PC-9 (cell line): ENCODE data around the gene CCL27. TPM values are rescaled to one million over a fixed set of nuclear protein-coding genes. Genes with fewer than 3 reads are reported as not detected.

Source experiments
- BruUV-seq: library from RNA; stranded (reverse); fragments of 400-500 nt; replicated peaks from 2 replicates; lab custom pipeline; 2021; lab: Mats Ljungman, UMichigan
- CTCF ChIA-PET: fragments of 300-600 bp; sonication (Branson Sonifier 250); formaldehyde crosslinking; loops from one replicate; lab custom pipeline; 2022; ENCODE audit warnings: antibody characterized with exemption; lab: Charles Lee
- POLR2A ChIA-PET: fragments of 300-600 bp; sonication (Branson Sonifier 250); formaldehyde crosslinking; loops from one replicate; lab custom pipeline; 2022; ENCODE audit warnings: antibody characterized with exemption; ENCODE audit not compliant: unreplicated experiment; lab: Charles Lee
- DNase-seq, 2 experiments: peaks; one replicate each; pipeline versions ENCODE4 v3.0.0 to v3.0.0-alpha.2; 2015 to 2022; ENCODE audit warnings: mixed read lengths in 1 of 2
- H2AFZ ChIP-seq: fragments of 200-600 bp; sonication (generic); 2 replicates; pipeline ENCODE4 v1.8.1; 2017; ENCODE audit warnings: antibody characterized with exemption
- H3F3A ChIP-seq: fragments of 200-600 bp; sonication (generic); 2 replicates; pipeline ENCODE4 v1.8.1; 2017; ENCODE audit warnings: antibody characterized with exemption, mild to moderate bottlenecking, low read depth; ENCODE audit not compliant: insufficient read depth
- H3K27ac ChIP-seq: fragments of 200-600 bp; sonication (generic); 2 replicates; pipeline ENCODE4 v1.6.1; 2016; ENCODE audit warnings: mixed run types
- H3K27me3 ChIP-seq: fragments of 200-600 bp; sonication (generic); 2 replicates; pipeline ENCODE4 v1.6.1; 2016; ENCODE audit warnings: low read depth, mixed run types; ENCODE audit not compliant: insufficient read depth
- H3K36me3 ChIP-seq: fragments of 200-600 bp; sonication (generic); 2 replicates; pipeline ENCODE4 v1.6.1; 2016; ENCODE audit warnings: low read depth, mixed run types
- H3K4me1 ChIP-seq: fragments of 200-600 bp; sonication (generic); replicated peaks from 2 replicates; pipeline ENCODE4 v1.6.1; 2016; ENCODE audit warnings: mixed run types; ENCODE audit not compliant: insufficient read depth
- H3K4me2 ChIP-seq: fragments of 200-600 bp; sonication (generic); 2 replicates; pipeline ENCODE4 v1.6.1; 2017; ENCODE audit warnings: mixed run types
- H3K4me3 ChIP-seq: fragments of 200-600 bp; sonication (generic); 2 replicates; pipeline ENCODE4 v1.6.1; 2016; ENCODE audit warnings: mixed run types
- H3K79me2 ChIP-seq: fragments of 200-600 bp; sonication (generic); 2 replicates; pipeline ENCODE4 v1.6.1; 2017; ENCODE audit warnings: low read depth, mixed run types
- H3K9me2 ChIP-seq: fragments of 200-600 bp; sonication (generic); 2 replicates; pipeline ENCODE4 v1.8.1; 2017; ENCODE audit warnings: mild to moderate bottlenecking; ENCODE audit not compliant: insufficient read depth
- H3K9me3 ChIP-seq: fragments of 200-600 bp; sonication (generic); 2 replicates; pipeline ENCODE4 v1.8.1; 2016; ENCODE audit warnings: low read depth; ENCODE audit not compliant: insufficient read depth
- H4K20me1 ChIP-seq: fragments of 200-600 bp; sonication (generic); 2 replicates; pipeline ENCODE4 v1.8.1; 2017; ENCODE audit not compliant: insufficient read depth
- CTCF ChIP-seq: fragments of 200-600 bp; sonication (generic); conservative IDR thresholded peaks from 2 replicates; pipeline ENCODE4 v1.6.1; 2017; ENCODE audit warnings: mixed run types, antibody characterized with exemption, mild to moderate bottlenecking, moderate library complexity
- EZH2 ChIP-seq: fragments of 200-600 bp; sonication (generic); IDR thresholded peaks from 2 replicates; pipeline ENCODE4 v1.8.0; 2017; ENCODE audit warnings: antibody characterized with exemption, low read depth
- intact Hi-C: fragments of 100-400 bp; cut with micrococcal nuclease; formaldehyde crosslinking; loops from one replicate; pipeline ENCODE4 v1.10.0; 2022; ENCODE audit not compliant: unreplicated experiment
- total RNA-seq: library from RNA; stranded (reverse); gene quantifications from 2 replicates; pipeline ENCODE4 v1.2.3, GENCODE V29; 2021

CCL27 gene
- total RNA-seq, 1 experiment from 2014 or later: 0.44 TPM

GRCh38 chr9:34658461-34658860, 4.0 kb downstream of the CCL27 start:
- Histone ChIP-seq H3K4me1 (no peaks in the 10 kb centered on the region), H3K27me3 (no peaks in the 10 kb centered on the region), H4K20me1 (no peaks in the 10 kb centered on the region), H3K4me3 (no peak overlapping the region), H3K9me2 (no peaks in the 10 kb centered on the region), H3F3A (no peaks in the 10 kb centered on the region), H3K9me3 (no peaks in the 10 kb centered on the region), H3K79me2 (no peaks in the 10 kb centered on the region), H3K4me2 (no peak overlapping the region), H3K27ac (no peak overlapping the region), H2AFZ (no peak overlapping the region), H3K36me3 (no peaks in the 10 kb centered on the region)
- POLR2A ChIA-PET: no interaction called here
- TF ChIP-seq CTCF: no peak
- no peak for TF ChIP-seq EZH2
- intact Hi-C loops: no loop called here
- DNase-seq: no peak
- CTCF ChIA-PET: no interaction called here
- no TSS peak for BruUV-seq

GRCh38 chr9:34656992-34657391, 5.5 kb downstream of the CCL27 start:
- no peaks in the 10 kb centered on the region for H3K27me3 ChIP-seq
- no peak for DNase-seq
- H3K27ac ChIP-seq: no peak overlapping the region
- no peaks in the 10 kb centered on the region for H3K9me2 ChIP-seq
- POLR2A ChIA-PET: no interaction called here
- no peak overlapping the region for H2AFZ ChIP-seq
- no peaks in the 10 kb centered on the region for H4K20me1 ChIP-seq
- intact Hi-C loops: no loop called here
- no peak overlapping the region for H3K4me2 ChIP-seq
- CTCF ChIA-PET: interaction anchor here (1.4 kb wide), 1 partner anchor 10 kb away, joined by 3 read pairs; the partner anchor contains the start of gene GALT
- BruUV-seq: no TSS peak
- no peaks in the 10 kb centered on the region for H3F3A ChIP-seq
- H3K9me3 ChIP-seq: no peaks in the 10 kb centered on the region
- no peaks in the 10 kb centered on the region for H3K36me3 ChIP-seq
- TF ChIP-seq EZH2 (no peak), CTCF (no peak)
- no peaks in the 10 kb centered on the region for H3K79me2 ChIP-seq
- H3K4me3 ChIP-seq: no peak overlapping the region
- H3K4me1 ChIP-seq: peaks cover 8% of the 10 kb centered on the region

GRCh38 chr9:34655394-34655793, 7.1 kb downstream of the CCL27 start:
- no peaks in the 10 kb centered on the region for H3K9me2 ChIP-seq
- no peaks in the 10 kb centered on the region for H4K20me1 ChIP-seq
- no peak for DNase-seq
- CTCF ChIA-PET: no interaction called here
- no peak overlapping the region for H3K27ac ChIP-seq
- H3K36me3 ChIP-seq: no peaks in the 10 kb centered on the region
- POLR2A ChIA-PET: interaction anchor here (0.6 kb wide), 1 partner anchor 716 kb away, joined by 4 read pairs; no protein-coding TSS in a partner anchor
- H3K4me2 ChIP-seq: no peak overlapping the region
- H2AFZ ChIP-seq: no peak overlapping the region
- BruUV-seq: no TSS peak
- intact Hi-C loops: no loop called here
- H3F3A ChIP-seq: peaks cover 7% of the 10 kb centered on the region; the same call in 1 of the 2 replicates
- TF ChIP-seq CTCF (no peak), EZH2 (no peak)
- H3K4me1 ChIP-seq: peaks cover 8% of the 10 kb centered on the region
- H3K79me2 ChIP-seq: no peaks in the 10 kb centered on the region
- no peaks in the 10 kb centered on the region for H3K27me3 ChIP-seq
- H3K4me3 ChIP-seq: no peak overlapping the region
- no peaks in the 10 kb centered on the region for H3K9me3 ChIP-seq
